H1 (cell line): Measurements from ENCODE around the gene RUNX1. TPM values are rescaled to one million over a fixed set of nuclear protein-coding genes. Genes with fewer than 3 reads are reported as not detected.

Experiments used
- CTBP2 ChIP-seq: IDR thresholded peaks from 2 replicates; pipeline ENCODE4 v1.7.0; 2011; ENCODE audit warnings: borderline replicate concordance, mild to moderate bottlenecking, moderate library complexity, mixed read lengths, low read length; ENCODE audit not compliant: insufficient read depth, insufficient read length
- polyA plus RNA-seq, 7 experiments: library from polyadenylated mRNA; depleted of rRNA in 3 of 7; stranded (reverse) in 5 of 7; unstranded in 2 of 7; fragments of >200 nt in 5 of 7; fragments of 200-250 nt in 2 of 7; gene quantifications; 1 replicate in 5 of 7; 2 replicates in 1 of 7; 4 replicates in 1 of 7; pipeline versions ENCODE4 v1.2.1 to v1.2.3, GENCODE V29; 2011 to 2013; ENCODE audit warnings: missing spikeins in 2 of 7, mixed read lengths in 2 of 7
- total RNA-seq: library from RNA; stranded (reverse); fragmentation: NEBNext Ultra II Directional; extraction: Animal tissue kit (Norgen Biotek cat#: 25700); gene quantifications from 2 replicates; pipeline ENCODE4 v1.2.1, GENCODE V29; 2021
- TF ChIP-seq, protein P1 (sequence below): fragments of 300-600 bp; sonication (generic); IDR thresholded peaks from 2 replicates; pipeline ENCODE4 v1.7.1; 2012; ENCODE audit warnings: low read length, moderate library complexity, mild to moderate bottlenecking, inconsistent platforms; ENCODE audit not compliant: insufficient replicate concordance
- TF ChIP-seq, protein P2 (sequence below): IDR thresholded peaks from 2 replicates; pipeline ENCODE4 v1.6.1; 2012; ENCODE audit warnings: low read length, inconsistent platforms

Gene RUNX1
- total and polyA plus RNA-seq, 2 of the 8 experiments (the other 6 are each of a cell fraction or from before 2014, with no cell fraction given): 0.20 to 0.60 TPM

DNA sequence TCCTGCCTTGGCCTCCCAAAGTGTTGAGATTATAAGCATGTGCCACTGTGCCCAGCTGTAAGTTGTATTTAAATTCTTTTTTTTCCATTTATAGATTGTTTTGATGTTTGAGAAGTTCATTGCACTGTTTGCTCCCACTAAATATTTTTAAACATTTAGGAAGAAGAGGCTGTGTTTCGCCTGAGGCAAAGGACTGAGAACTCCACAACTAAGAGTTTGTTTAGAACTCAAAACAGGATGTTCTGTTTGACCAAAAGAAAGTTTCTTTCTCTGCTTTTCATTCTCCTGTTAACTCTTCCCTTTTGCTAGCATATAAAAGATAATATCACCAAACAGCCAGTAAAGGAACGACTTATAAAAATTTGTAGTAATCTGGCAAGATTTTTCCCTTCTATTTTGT lies 87.0 kb downstream of the RUNX1 start (continued):
- TF ChIP-seq, protein P1, sequence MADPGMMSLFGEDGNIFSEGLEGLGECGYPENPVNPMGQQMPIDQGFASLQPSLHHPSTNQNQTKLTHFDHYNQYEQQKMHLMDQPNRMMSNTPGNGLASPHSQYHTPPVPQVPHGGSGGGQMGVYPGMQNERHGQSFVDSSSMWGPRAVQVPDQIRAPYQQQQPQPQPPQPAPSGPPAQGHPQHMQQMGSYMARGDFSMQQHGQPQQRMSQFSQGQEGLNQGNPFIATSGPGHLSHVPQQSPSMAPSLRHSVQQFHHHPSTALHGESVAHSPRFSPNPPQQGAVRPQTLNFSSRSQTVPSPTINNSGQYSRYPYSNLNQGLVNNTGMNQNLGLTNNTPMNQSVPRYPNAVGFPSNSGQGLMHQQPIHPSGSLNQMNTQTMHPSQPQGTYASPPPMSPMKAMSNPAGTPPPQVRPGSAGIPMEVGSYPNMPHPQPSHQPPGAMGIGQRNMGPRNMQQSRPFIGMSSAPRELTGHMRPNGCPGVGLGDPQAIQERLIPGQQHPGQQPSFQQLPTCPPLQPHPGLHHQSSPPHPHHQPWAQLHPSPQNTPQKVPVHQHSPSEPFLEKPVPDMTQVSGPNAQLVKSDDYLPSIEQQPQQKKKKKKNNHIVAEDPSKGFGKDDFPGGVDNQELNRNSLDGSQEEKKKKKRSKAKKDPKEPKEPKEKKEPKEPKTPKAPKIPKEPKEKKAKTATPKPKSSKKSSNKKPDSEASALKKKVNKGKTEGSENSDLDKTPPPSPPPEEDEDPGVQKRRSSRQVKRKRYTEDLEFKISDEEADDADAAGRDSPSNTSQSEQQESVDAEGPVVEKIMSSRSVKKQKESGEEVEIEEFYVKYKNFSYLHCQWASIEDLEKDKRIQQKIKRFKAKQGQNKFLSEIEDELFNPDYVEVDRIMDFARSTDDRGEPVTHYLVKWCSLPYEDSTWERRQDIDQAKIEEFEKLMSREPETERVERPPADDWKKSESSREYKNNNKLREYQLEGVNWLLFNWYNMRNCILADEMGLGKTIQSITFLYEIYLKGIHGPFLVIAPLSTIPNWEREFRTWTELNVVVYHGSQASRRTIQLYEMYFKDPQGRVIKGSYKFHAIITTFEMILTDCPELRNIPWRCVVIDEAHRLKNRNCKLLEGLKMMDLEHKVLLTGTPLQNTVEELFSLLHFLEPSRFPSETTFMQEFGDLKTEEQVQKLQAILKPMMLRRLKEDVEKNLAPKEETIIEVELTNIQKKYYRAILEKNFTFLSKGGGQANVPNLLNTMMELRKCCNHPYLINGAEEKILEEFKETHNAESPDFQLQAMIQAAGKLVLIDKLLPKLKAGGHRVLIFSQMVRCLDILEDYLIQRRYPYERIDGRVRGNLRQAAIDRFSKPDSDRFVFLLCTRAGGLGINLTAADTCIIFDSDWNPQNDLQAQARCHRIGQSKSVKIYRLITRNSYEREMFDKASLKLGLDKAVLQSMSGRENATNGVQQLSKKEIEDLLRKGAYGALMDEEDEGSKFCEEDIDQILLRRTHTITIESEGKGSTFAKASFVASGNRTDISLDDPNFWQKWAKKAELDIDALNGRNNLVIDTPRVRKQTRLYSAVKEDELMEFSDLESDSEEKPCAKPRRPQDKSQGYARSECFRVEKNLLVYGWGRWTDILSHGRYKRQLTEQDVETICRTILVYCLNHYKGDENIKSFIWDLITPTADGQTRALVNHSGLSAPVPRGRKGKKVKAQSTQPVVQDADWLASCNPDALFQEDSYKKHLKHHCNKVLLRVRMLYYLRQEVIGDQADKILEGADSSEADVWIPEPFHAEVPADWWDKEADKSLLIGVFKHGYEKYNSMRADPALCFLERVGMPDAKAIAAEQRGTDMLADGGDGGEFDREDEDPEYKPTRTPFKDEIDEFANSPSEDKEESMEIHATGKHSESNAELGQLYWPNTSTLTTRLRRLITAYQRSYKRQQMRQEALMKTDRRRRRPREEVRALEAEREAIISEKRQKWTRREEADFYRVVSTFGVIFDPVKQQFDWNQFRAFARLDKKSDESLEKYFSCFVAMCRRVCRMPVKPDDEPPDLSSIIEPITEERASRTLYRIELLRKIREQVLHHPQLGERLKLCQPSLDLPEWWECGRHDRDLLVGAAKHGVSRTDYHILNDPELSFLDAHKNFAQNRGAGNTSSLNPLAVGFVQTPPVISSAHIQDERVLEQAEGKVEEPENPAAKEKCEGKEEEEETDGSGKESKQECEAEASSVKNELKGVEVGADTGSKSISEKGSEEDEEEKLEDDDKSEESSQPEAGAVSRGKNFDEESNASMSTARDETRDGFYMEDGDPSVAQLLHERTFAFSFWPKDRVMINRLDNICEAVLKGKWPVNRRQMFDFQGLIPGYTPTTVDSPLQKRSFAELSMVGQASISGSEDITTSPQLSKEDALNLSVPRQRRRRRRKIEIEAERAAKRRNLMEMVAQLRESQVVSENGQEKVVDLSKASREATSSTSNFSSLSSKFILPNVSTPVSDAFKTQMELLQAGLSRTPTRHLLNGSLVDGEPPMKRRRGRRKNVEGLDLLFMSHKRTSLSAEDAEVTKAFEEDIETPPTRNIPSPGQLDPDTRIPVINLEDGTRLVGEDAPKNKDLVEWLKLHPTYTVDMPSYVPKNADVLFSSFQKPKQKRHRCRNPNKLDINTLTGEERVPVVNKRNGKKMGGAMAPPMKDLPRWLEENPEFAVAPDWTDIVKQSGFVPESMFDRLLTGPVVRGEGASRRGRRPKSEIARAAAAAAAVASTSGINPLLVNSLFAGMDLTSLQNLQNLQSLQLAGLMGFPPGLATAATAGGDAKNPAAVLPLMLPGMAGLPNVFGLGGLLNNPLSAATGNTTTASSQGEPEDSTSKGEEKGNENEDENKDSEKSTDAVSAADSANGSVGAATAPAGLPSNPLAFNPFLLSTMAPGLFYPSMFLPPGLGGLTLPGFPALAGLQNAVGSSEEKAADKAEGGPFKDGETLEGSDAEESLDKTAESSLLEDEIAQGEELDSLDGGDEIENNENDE: no peak
- TF ChIP-seq CTBP2: no peak
- TF ChIP-seq, protein P2, sequence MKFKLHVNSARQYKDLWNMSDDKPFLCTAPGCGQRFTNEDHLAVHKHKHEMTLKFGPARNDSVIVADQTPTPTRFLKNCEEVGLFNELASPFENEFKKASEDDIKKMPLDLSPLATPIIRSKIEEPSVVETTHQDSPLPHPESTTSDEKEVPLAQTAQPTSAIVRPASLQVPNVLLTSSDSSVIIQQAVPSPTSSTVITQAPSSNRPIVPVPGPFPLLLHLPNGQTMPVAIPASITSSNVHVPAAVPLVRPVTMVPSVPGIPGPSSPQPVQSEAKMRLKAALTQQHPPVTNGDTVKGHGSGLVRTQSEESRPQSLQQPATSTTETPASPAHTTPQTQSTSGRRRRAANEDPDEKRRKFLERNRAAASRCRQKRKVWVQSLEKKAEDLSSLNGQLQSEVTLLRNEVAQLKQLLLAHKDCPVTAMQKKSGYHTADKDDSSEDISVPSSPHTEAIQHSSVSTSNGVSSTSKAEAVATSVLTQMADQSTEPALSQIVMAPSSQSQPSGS: no peak
